Astrocyte (in vitro differentiated cells and primary cell): ENCODE results near the gene AMER3.

Experiments used
- CTCF ChIP-seq: IDR thresholded peaks from 2 replicates; pipeline ENCODE4 v1.5.1; 2011; ENCODE audit warnings: low read depth, mild to moderate bottlenecking, inconsistent platforms, low read length, moderate library complexity; ENCODE audit not compliant: insufficient read depth
- EZH2 ChIP-seq: IDR thresholded peaks from 2 replicates; pipeline ENCODE4 v1.6.1; 2012; ENCODE audit warnings: mild to moderate bottlenecking, low read length, inconsistent platforms; ENCODE audit not compliant: insufficient read depth

GRCh38 chr2:130726614-130727180, 28.6 kb upstream of the AMER3 start:
- TF ChIP-seq EZH2 = no peak
- no peak for TF ChIP-seq CTCF
